Kidney capillary endothelial cell (primary cell): ENCODE measurements around the gene PPP4R3C.
"Not testable (repeated sequence)": the region's sequence is repeated elsewhere in the genome, so short reads cannot be mapped to it uniquely, and the experiment has no call there.

Experiments used
- DNase-seq: peaks from one replicate; pipeline ENCODE4 v3.0.0-alpha.2; 2018; ENCODE audit warnings: low spot score

Gene PPP4R3C

DNA sequence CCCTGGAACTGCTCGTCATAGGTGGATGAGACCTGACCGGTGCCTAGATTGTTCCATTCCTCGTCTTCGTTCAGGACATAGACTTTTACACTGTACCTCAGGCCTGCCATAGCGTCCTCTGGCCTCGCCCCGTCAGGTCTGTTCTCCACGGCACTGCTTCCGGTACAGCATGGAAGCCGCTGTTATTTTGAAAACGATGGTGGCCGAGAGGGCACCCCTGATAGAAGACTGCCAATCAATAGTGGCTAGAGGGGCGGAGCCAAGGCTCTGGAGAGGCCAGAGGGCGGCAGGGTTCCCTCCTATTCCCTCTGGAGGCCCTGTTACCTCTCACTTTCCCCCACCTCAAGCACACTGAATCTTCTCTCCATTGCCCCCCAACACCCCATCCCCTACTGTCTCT, at the start of gene PPP4R3C:
Gene PPP4R3C (minus strand): TSS at position 155 of the 400 bp plus-strand sequence. CDS start 45 bp downstream, at position 110.
- DNase-seq, result no peak

DNA sequence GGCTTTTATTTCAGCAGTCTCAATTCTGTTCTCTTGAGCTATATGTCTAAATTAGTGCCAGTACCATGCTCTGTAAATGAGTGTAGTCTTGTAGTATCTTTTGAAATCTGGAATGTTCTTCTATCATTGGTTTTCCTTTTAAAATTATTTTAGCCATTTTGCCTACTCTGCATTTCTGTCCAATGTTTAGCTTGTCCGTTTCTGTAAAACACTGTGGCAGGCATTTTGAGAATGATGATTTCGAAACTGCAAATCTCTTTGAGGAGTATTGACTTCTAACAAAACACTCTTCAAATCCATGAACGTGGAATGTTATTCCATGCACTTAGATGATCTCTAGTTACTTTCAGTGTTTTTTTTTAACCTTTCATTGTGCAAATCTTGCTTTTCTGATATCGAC, 28.3 kb upstream of the PPP4R3C start:
- no peak for DNase-seq

DNA sequence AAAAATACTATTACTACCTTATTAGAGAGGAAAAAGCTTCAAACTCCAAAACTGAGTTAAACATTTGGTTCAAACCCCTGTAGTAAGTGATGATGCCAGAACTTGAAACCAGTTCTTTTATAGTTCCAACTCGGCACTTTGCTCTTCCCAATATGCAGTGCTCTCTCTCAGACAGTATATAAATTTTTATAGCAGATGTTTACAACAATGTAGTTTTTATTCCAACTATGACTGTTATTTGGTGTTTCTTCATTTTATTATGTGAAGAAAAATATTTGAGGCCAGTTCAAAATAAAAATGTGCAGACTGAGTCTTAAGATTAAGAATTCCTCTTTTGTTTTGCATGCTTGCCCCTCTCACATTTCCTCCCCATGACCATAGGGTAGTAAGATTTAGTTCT, 2.9 kb upstream of the PPP4R3C start:
- DNase-seq, result no peak

DNA sequence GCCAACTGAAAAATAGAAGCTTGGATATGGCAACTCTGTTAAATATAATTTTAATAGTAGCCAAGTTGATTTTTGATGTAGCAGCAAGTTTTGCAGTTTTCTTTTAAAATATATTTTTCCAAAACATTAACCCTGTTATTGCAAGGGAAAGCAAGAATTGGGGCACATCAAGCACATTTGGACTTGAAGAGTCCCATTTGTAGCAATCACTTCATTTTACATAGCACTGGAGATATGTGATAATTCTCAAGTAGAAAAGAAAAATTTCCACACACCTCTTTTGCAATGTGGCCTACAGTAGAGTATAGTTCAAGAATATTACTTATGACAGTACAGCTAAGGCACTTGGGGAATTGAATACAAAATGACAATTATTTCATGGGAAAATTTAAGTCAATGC, 1.9 kb upstream of the PPP4R3C start:
- no peak for DNase-seq

DNA sequence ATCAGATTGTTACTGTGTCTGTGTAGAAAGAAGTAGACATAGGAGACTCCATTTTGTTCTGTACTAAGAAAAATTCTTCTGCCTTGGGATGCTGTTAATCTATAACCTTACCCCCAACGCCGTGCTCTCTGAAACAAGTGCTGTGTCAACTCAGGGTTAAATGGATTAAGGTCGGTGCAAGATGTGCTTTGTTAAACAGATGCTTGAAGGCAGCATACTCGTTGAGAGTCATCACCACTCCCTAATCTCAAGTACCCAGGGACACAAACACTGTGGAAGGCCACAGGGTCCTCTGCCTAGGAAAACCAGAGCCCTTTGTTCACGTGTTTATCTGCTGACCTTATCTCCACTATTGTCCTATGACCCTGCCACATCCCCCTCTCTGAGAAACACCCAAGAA, 4.0 kb downstream of the PPP4R3C start:
- not testable (repeated sequence) for DNase-seq

DNA sequence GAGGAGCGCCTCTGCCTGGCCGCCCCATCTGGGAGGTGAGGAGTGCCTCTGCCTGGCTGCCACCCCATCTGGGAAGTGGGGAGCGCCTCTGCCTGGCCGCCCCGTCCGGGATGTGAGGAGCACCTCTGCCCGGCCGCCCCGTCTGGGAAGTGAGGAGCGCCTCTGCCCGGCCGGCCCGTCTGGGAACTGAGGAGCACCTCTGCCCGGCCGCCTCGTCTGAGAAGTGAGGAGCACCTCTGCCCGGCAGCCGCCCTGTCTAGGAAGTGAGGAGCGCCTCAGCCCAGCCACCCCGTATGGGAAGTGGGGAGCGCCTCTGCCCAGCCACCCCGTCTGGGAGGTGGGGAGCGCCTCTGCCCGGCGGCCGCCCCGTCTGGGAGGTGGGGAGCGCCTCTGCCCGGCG, 4.6 kb downstream of the PPP4R3C start:
- DNase-seq, result not testable (repeated sequence)

DNA sequence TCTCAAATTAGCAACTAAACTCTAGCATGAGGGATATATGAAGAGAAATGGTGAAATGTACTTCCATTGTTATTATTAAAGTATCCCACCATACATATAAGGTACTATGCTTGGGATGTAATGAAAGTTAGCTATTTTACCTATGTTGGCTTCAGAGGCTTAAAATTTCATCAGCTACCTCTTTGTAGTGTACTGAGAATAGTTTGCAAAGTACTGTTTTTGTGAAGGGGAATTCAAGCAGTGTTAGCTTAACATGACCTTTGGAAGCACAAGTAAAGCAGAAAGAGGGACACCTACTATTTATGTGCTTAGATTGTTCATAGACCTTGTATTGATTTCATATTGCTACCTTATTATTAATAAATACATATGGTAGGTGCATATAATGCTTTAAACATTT, 11.8 kb downstream of the PPP4R3C start:
- DNase-seq, result no peak

DNA sequence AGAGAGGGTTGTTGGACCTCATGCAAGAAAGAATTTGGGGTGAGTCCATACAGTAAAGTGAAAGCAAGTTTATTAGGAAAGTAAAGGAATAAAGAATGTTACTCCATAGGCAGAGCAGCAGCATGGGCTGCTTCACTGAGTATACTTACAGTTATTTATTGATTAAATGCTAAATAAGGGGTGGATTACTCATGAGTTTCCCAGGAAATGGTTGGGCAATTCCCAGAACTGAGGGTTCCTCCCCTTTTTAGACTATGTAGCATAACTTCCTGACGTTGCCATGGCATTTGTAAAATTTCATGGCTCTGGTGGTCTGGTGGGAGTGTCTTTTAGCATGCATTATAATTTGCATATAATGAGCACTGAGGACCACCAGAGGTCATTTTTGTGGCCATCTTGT, 16.7 kb downstream of the PPP4R3C start:
- DNase-seq, result no peak

DNA sequence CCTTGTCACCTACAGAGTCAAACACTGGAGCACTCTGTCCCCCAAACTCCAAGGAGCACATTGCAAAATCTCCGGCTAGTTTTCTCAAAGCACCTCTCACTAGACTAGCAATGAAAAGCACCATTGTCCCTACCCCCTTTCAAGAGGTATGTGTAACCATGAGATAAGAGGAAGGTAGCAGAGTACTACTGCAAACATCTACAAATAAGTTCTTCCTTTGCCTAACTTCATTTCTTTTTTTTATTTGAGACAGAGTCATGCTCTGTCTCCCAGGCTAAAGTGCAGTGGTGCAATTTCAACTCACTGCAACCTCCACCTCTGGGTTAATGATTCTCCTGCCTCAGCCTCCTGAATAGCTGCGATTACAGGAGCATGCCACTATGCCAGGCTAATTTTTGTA, 17.7 kb downstream of the PPP4R3C start:
- no peak for DNase-seq

DNA sequence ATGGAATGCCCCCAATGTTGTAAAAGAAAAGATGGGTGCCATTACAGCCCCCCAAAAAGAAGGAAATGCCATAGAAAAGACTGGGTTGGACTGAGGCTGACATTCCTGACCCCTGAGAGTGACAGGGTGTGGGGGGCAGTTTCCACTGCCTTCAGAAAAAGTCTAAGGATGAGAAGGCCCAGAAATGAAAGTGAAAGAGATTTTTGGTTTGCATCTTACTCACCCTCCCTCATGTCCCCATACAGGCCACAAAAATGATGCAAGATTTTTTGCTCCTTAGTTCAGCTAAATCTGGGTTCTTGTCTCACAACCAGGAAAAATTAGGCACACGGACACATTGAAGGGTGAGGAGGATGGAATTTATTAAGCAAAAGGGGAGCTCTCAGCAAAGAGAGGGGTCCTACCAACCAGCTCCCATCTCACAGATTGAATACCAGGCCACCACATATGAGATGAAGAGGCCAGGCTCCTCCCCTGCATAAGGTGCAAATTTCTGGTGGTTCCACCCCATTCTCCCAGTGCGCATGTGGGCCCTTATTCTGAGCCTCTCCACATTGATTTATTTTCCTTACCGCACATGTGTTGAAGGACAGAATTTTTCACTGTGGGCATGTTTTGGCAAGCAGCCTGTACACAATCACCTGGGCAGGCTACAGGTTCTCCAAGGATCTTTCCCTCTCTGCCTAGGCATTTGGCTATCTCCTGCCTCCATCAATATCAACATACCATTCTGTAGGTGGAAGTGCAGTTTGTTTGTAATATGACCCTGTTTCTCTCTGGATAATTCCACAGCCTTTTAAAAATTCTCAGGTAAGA, 18.8 kb downstream of the PPP4R3C start:
- no peak for DNase-seq

DNA sequence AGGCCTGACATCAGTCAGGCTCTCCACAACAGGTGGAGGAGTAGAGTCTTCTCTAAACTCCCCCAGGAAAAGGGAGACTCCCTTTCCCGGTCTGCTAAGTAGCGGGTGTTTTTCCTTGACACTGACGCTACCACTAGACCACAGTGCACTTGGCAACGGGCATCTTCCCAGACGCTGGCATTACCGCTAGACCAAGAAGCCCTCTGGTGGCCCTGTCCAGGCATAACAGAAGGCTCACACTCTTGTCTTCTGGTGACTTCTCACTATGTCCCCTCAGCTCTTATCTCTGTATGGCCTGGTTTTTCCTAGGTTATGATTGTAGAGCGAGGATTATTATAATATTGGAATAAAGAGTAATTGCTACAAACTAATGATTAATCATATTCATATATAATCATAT, 20.7 kb downstream of the PPP4R3C start:
- not testable (repeated sequence) for DNase-seq

DNA sequence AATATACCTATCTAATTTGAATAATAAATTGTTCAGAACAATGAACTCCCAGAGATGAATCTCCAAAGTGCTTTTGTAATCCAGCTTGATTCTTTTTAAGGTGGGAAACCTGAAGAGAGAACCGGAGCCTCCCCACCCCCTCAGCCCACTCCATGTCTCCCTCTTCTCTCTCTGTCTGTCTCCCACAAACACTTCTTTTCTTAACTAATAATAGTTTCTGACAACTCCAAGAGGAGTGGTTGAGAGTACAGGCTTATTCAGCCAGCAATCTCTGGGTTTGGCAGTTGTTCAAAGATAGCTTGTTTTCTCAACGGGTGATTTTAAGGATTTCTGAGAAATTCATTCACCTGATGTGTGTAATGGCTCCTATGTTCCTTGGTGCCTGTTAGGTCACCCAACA, 23.4 kb downstream of the PPP4R3C start:
- DNase-seq, result no peak

DNA sequence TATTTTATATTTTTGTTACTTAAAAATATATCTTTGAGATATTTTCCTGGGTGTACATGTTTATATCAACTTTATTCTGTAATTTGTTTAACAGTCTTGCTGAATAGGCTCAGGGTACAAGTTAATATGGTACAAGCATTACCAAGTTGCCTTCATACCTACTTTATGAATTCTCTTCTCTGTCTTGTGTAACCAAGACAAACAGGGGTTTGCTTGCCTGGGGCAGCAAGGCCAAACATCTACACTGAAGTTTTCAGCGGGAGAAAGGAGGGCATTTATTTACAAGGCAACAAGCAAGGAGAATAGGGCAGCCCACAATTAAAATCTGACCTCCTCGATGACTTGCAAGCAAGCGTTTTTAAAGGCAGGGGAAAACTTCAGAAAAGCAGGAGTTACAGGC, 24.2 kb downstream of the PPP4R3C start:
- DNase-seq, result no peak

DNA sequence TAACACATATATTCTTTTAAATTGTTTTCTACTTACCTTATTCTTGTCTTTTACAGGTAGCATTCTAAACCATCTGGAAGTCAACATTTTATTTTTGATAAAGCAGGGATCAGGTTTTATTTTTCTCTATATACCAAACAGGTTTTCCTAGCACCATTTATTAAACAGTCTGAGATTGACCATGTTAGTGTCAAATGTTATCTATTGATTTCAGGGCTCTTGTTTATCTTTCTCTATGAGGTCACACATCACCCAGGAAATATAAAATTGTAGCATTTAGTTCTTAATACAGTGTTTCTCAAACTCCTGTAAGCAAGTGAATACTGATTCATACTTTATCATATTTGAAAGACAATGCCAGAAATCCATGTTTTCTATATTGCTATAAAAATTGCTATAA, 28.1 kb downstream of the PPP4R3C start:
- no peak for DNase-seq
